CD14-positive monocyte (primary cell): ENCODE measurements around the gene CRISP1. TPM values are rescaled to one million over a fixed set of nuclear protein-coding genes. Genes with fewer than 3 reads are reported as not detected.

Experiments
- DNase-seq, 3 donors: peaks; one replicate each; pipeline ENCODE4 v3.0.0-alpha.2; 2011 to 2022
- H2AFZ ChIP-seq: 2 replicates; pipeline ENCODE4 v1.6.0; 2012; ENCODE audit warnings: mild to moderate bottlenecking, low read depth, low read length, inconsistent platforms; ENCODE audit not compliant: insufficient read depth, poor library complexity, severe bottlenecking
- H3K27ac ChIP-seq, 2 donors: 1 replicate in 1 of 2; 2 replicates in 1 of 2; pipeline ENCODE4 v1.5.1; 2012 to 2013; ENCODE audit warnings: low read length in 2 of 2, control low read depth in 1 of 2, inconsistent platforms in 1 of 2, low read depth in 1 of 2, mild to moderate bottlenecking in 1 of 2
- H3K27me3 ChIP-seq, 2 donors: one replicate each; pipeline versions ENCODE4 v1.6.0 to v1.6.1; 2011 to 2013; ENCODE audit warnings: low read length in 2 of 2; ENCODE audit not compliant: control insufficient read depth in 2 of 2, insufficient read depth in 2 of 2
- H3K36me3 ChIP-seq, 2 donors: replicated peaks in 1 of 2; 1 replicate in 1 of 2; 2 replicates in 1 of 2; pipeline versions ENCODE4 v1.5.1 to v1.6.1; 2012 to 2013; ENCODE audit warnings: low read length in 2 of 2, control low read depth in 1 of 2, inconsistent platforms in 1 of 2, mild to moderate bottlenecking in 1 of 2; ENCODE audit not compliant: insufficient read depth in 2 of 2, control insufficient read depth in 1 of 2
- H3K4me1 ChIP-seq, 2 donors: 1 replicate in 1 of 2; 2 replicates in 1 of 2; pipeline versions ENCODE4 v1.5.1 to v1.6.1; 2012 to 2013; ENCODE audit warnings: low read length in 2 of 2, control low read depth in 1 of 2, inconsistent platforms in 1 of 2, mild to moderate bottlenecking in 1 of 2, moderate library complexity in 1 of 2; ENCODE audit not compliant: insufficient read depth in 2 of 2, control insufficient read depth in 1 of 2
- H3K4me2 ChIP-seq: replicated peaks from 2 replicates; pipeline ENCODE3; 2012; ENCODE audit warnings: low read length, moderate library complexity, mild to moderate bottlenecking; ENCODE audit not compliant: poor library complexity, severe bottlenecking; ENCODE audit errors: extremely low read depth
- H3K4me3 ChIP-seq, 3 experiments: fragments of 200-600 bp in 1 of 3; sonication (generic) in 1 of 3; replicated peaks in 1 of 3; 1 replicate in 2 of 3; 2 replicates in 1 of 3; pipeline ENCODE4 v1.5.1; 2011 to 2013; ENCODE audit warnings: low read length in 3 of 3, mild to moderate bottlenecking in 3 of 3, control low read depth in 2 of 3, low read depth in 2 of 3, inconsistent platforms in 1 of 3, moderate library complexity in 1 of 3
- H3K79me2 ChIP-seq: 2 replicates; pipeline ENCODE4 v1.6.0; 2012; ENCODE audit warnings: mild to moderate bottlenecking, control low read depth, inconsistent platforms, low read length, moderate library complexity; ENCODE audit not compliant: insufficient read depth
- H3K9ac ChIP-seq: 2 replicates; pipeline ENCODE4 v1.6.0; 2017; ENCODE audit warnings: low read length, mild to moderate bottlenecking; ENCODE audit not compliant: insufficient read depth, poor library complexity, severe bottlenecking
- H3K9me3 ChIP-seq, 2 donors: replicated peaks in 1 of 2; 1 replicate in 1 of 2; 2 replicates in 1 of 2; pipeline versions ENCODE4 v1.5.1 to v1.6.1; 2012 to 2013; ENCODE audit warnings: low read length in 2 of 2, control low read depth in 1 of 2; ENCODE audit not compliant: control insufficient read depth in 1 of 2, insufficient read depth in 1 of 2
- H4K20me1 ChIP-seq: 2 replicates; pipeline ENCODE4 v1.6.0; 2012; ENCODE audit warnings: mild to moderate bottlenecking, low read length, control low read depth, moderate library complexity; ENCODE audit not compliant: insufficient read depth
- H3K27ac Mint-ChIP-seq, 7 donors: one replicate each; pipeline ENCODE4 v1.8.0; 2020; ENCODE audit warnings: mild to moderate bottlenecking in 7 of 7, mixed read lengths in 7 of 7, moderate library complexity in 6 of 7, inconsistent platforms in 2 of 7
- H3K27me3 Mint-ChIP-seq, 3 donors: one replicate each; pipeline ENCODE4 v1.8.0; 2021 to 2022; ENCODE audit warnings: low read depth in 3 of 3, mild to moderate bottlenecking in 3 of 3, mixed read lengths in 3 of 3, moderate library complexity in 3 of 3, inconsistent platforms in 1 of 3
- H3K36me3 Mint-ChIP-seq, 2 donors: one replicate each; pipeline ENCODE4 v1.8.0; 2020; ENCODE audit warnings: mixed read lengths in 2 of 2, inconsistent platforms in 1 of 2, mild to moderate bottlenecking in 1 of 2
- H3K4me1 Mint-ChIP-seq: one replicate; pipeline ENCODE4 v1.8.0; 2020; ENCODE audit warnings: mild to moderate bottlenecking, mixed read lengths
- H3K4me3 Mint-ChIP-seq, 2 donors: one replicate each; pipeline ENCODE4 v1.8.0; 2020; ENCODE audit warnings: mild to moderate bottlenecking in 2 of 2, mixed read lengths in 2 of 2, moderate library complexity in 1 of 2
- H3K9me3 Mint-ChIP-seq, 7 donors: one replicate each; pipeline ENCODE4 v1.8.0; 2020 to 2022; ENCODE audit warnings: mixed read lengths in 7 of 7, mild to moderate bottlenecking in 6 of 7, moderate library complexity in 6 of 7, inconsistent platforms in 2 of 7
- CTCF ChIP-seq: fragments of 200-600 bp; IDR thresholded peaks from one replicate; pipeline ENCODE4 v1.8.0; 2022; ENCODE audit warnings: antibody characterized with exemption, mild to moderate bottlenecking
- WGBS: methylation state at CpG from one replicate; pipeline ENCODE4 v1.1.5; 2013; ENCODE audit warnings: missing lambda C conversion rate; ENCODE audit not compliant: insufficient coverage; 5-methylcytosine and 5-hydroxymethylcytosine counted together
- intact Hi-C, 2 donors: fragments of 100-400 bp; cut with micrococcal nuclease; formaldehyde crosslinking; loops; one replicate each; pipeline versions ENCODE4 v1.15.0 to v1.15.1; 2023
- polyA plus RNA-seq, 3 donors: library from polyadenylated mRNA; depleted of rRNA in 1 of 3; unstranded in 2 of 3; stranded (reverse) in 1 of 3; fragments of 300-500 nt in 2 of 3; fragments of >200 nt in 1 of 3; fragmentation: Illumina TruSeq in 2 of 3; gene quantifications; 1 replicate in 2 of 3; 2 replicates in 1 of 3; pipeline ENCODE4 v1.2.3, GENCODE V29; 2012 to 2021

CRISP1 gene
- polyA plus RNA-seq, 3 donors = not detected

- H3K27me3 ChIP-seq = no peaks in the 10 kb centered on the region
- no peaks in the 10 kb centered on the region for H3K36me3 ChIP-seq
- no peaks in the 10 kb centered on the region for H4K20me1 ChIP-seq
- no peak overlapping the region for H3K4me2 ChIP-seq
- H3K4me1 ChIP-seq = no peaks in the 10 kb centered on the region
- no peak for TF ChIP-seq CTCF
- DNase-seq = no peak
- 100% methylated on average over 1 of the region's 6 CpGs for WGBS
- Mint-ChIP-seq H3K27ac (no peak overlapping the region), H3K4me1 (no peaks in the 10 kb centered on the region), H3K4me3 (no peak overlapping the region), H3K27me3 (peaks cover 0 to 3% (median 1%) of the 10 kb centered on the region in 3 donors), H3K9me3 (no peaks in the 10 kb centered on the region), H3K36me3 (no peaks in the 10 kb centered on the region)
- H3K9me3 ChIP-seq = no peaks in the 10 kb centered on the region
- H3K9ac ChIP-seq = no peak overlapping the region
- H3K79me2 ChIP-seq = no peaks in the 10 kb centered on the region
- intact Hi-C loops = no loop called here
- no peak overlapping the region for H3K4me3 ChIP-seq
- H3K27ac ChIP-seq = no peak overlapping the region
- H2AFZ ChIP-seq = no peak overlapping the region
Measured at GRCh38 chr6:49913636-49914375, 47.5 kb upstream of the CRISP1 start.

GRCh38 chr6:49912196-49912595 is 45.9 kb upstream of the CRISP1 start:
- no peak for TF ChIP-seq CTCF
- Histone ChIP-seq H3K4me1 (no peaks in the 10 kb centered on the region), H3K4me2 (no peak overlapping the region), H4K20me1 (no peaks in the 10 kb centered on the region), H3K79me2 (no peaks in the 10 kb centered on the region), H3K27me3 (no peaks in the 10 kb centered on the region), H3K4me3 (no peak overlapping the region), H3K9me3 (no peaks in the 10 kb centered on the region), H3K36me3 (no peaks in the 10 kb centered on the region), H2AFZ (no peak overlapping the region), H3K27ac (no peak overlapping the region), H3K9ac (no peak overlapping the region)
- DNase-seq = no peak
- no peak overlapping the region for H3K4me3 Mint-ChIP-seq
- WGBS = no CpG with 5 or more reads among the region's 1 CpG
- peaks cover 0 to 3% (median 0%) of the 10 kb centered on the region in 3 donors for H3K27me3 Mint-ChIP-seq
- intact Hi-C loops = no loop called here
- H3K9me3 Mint-ChIP-seq = no peaks in the 10 kb centered on the region
- no peak overlapping the region for H3K27ac Mint-ChIP-seq
- no peaks in the 10 kb centered on the region for H3K4me1 Mint-ChIP-seq
- H3K36me3 Mint-ChIP-seq = no peaks in the 10 kb centered on the region
